Stimulated activated naive B cell treated with anti-CD40 and anti-IgM and Interleukin-4, amounts not matched to agents 10 μg/mL and 1 μg/mL and 100 μg/mL, for 72 hours (primary cell): Measurements from ENCODE around the gene RAB11FIP3.
"Not testable (repeated sequence)": the region's sequence is repeated elsewhere in the genome, so short reads cannot be mapped to it uniquely, and the experiment has no call there.

Source experiments
- ATAC-seq, 2 donors: fragments of 150-1000 bp; cut with Tn5 transposase; replicated peaks; 2 replicates each; pipeline ENCODE4 v1.10.0; 2021; ENCODE audit warnings: moderate library complexity in 1 of 2
- DNase-seq: peaks from one replicate; pipeline ENCODE4 v3.0.0; 2021
- H3K27ac Mint-ChIP-seq: one replicate; pipeline ENCODE4 v1.8.0; 2022; ENCODE audit warnings: mild to moderate bottlenecking, mixed read lengths
- H3K27me3 Mint-ChIP-seq, 2 donors: one replicate each; pipeline ENCODE4 v1.8.0; 2022; ENCODE audit warnings: mixed read lengths in 2 of 2
- H3K36me3 Mint-ChIP-seq, 2 donors: one replicate each; pipeline ENCODE4 v1.8.0; 2022; ENCODE audit warnings: mixed read lengths in 2 of 2, mild to moderate bottlenecking in 1 of 2
- H3K4me1 Mint-ChIP-seq, 2 donors: one replicate each; pipeline ENCODE4 v1.8.0; 2022; ENCODE audit warnings: mixed read lengths in 2 of 2, mild to moderate bottlenecking in 1 of 2
- H3K4me3 Mint-ChIP-seq, 2 donors: one replicate each; pipeline ENCODE4 v1.8.0; 2022; ENCODE audit warnings: mild to moderate bottlenecking in 2 of 2, mixed read lengths in 2 of 2, moderate library complexity in 1 of 2
- H3K9me3 Mint-ChIP-seq, 2 donors: one replicate each; pipeline ENCODE4 v1.8.0; 2022; ENCODE audit warnings: mixed read lengths in 2 of 2, mild to moderate bottlenecking in 1 of 2

Gene RAB11FIP3, protein sequence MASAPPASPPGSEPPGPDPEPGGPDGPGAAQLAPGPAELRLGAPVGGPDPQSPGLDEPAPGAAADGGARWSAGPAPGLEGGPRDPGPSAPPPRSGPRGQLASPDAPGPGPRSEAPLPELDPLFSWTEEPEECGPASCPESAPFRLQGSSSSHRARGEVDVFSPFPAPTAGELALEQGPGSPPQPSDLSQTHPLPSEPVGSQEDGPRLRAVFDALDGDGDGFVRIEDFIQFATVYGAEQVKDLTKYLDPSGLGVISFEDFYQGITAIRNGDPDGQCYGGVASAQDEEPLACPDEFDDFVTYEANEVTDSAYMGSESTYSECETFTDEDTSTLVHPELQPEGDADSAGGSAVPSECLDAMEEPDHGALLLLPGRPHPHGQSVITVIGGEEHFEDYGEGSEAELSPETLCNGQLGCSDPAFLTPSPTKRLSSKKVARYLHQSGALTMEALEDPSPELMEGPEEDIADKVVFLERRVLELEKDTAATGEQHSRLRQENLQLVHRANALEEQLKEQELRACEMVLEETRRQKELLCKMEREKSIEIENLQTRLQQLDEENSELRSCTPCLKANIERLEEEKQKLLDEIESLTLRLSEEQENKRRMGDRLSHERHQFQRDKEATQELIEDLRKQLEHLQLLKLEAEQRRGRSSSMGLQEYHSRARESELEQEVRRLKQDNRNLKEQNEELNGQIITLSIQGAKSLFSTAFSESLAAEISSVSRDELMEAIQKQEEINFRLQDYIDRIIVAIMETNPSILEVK

DNA sequence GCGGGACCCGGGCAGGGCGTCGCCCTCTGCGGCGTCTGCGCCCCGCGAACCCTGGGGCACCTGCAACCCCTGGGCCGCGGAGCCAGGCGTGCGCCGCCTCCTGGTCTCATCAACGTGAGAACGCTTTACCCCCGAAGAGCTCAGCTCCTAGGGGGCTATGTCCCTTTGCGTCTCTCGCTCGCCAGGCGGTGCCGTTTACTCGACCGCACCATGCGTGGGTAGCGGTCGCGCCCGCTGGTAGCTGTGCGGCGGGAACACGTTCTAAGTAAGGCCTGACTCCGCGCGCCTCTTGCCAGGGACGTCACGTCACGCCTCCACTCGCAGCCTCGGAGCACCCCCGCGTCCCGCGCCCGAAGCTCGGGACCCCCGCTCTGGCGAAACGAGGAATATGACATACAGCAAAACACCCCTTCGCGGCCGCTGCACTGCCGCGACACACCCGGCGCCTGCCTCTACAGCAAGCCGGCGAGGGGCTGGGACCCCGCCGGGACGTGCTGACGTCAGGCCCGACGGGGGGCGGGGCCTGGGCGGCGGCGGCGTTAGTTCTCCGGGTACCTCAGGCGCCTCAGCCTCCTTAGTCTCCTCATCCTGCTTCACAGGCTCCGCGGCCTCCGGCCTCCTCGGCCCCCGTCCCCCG lies at the start of gene RAB11FIP3:
Gene RAB11FIP3 (plus strand): TSS at position 568 of the 637 bp plus-strand sequence. CDS start 358 bp downstream, outside the sequence.
- peak; percentile 81 for DNase-seq
- H3K36me3 Mint-ChIP-seq: peaks cover 10 to 19% of the 10 kb centered on the region in 2 donors
- ATAC-seq: peak; percentile 91 to 94
- peaks cover 6 to 13% of the 10 kb centered on the region in 2 donors for H3K27me3 Mint-ChIP-seq
- H3K27ac Mint-ChIP-seq: peak within 1 kb of the TSS; percentile 93
- H3K9me3 Mint-ChIP-seq: no peaks in the 10 kb centered on the region
- H3K4me3 Mint-ChIP-seq: peak within 1 kb of the TSS; percentile 91 to 92
- H3K4me1 Mint-ChIP-seq: peaks cover 23 to 40% of the 10 kb centered on the region in 2 donors

DNA sequence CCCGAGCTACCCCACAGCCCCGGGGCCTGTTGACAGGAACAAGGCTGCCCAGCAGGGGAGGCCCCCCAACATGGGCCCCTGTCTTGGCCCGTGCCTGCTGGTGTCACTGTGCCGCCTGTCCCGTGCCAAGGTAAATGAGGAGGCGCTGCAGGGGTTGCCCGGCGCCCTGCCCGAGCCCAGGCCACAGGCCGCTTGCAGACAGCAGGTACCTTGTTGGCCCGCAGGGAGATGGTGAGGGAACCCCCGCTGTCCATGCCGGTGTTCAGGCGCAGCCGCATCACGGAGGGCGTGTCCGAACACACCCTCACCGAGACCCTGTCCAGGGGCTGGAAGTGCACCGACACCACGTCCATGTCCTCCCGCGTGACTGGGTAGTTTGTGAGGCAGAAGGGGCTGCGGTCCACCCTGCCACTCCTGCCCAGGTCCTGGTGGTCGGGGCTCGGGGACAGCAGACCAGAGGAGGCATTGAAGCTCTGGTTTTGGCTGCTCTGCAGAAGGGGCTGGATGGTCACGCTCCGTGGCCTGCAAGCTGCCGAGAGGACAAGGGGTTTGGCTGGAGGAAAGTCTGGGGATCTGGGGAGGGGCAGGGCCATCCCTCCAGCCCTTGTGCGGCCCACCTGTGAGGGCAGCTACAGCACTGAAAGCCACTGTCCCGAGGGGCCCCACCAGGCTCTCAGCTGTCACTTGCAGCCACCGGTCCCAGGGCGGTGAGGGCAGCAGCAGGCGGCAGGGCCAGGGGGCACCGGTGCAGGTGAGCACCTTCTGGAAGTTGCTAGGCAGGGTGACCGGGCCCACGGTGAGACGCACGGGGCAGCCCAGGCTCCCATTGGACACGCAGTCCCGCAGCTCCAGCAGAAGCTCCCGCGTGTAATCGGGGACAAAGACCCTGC lies 49.3 kb upstream of the RAB11FIP3 start:
- H3K9me3 Mint-ChIP-seq: no peaks in the 10 kb centered on the region
- DNase-seq (no peak), ATAC-seq (no peak)
- peaks cover 6 to 24% of the 10 kb centered on the region in 2 donors for H3K4me1 Mint-ChIP-seq
- H3K27me3 Mint-ChIP-seq: no peaks in the 10 kb centered on the region
- no peak overlapping the region for H3K27ac Mint-ChIP-seq
- no peak overlapping the region for H3K4me3 Mint-ChIP-seq
- peaks cover 11 to 19% of the 10 kb centered on the region in 2 donors for H3K36me3 Mint-ChIP-seq

DNA sequence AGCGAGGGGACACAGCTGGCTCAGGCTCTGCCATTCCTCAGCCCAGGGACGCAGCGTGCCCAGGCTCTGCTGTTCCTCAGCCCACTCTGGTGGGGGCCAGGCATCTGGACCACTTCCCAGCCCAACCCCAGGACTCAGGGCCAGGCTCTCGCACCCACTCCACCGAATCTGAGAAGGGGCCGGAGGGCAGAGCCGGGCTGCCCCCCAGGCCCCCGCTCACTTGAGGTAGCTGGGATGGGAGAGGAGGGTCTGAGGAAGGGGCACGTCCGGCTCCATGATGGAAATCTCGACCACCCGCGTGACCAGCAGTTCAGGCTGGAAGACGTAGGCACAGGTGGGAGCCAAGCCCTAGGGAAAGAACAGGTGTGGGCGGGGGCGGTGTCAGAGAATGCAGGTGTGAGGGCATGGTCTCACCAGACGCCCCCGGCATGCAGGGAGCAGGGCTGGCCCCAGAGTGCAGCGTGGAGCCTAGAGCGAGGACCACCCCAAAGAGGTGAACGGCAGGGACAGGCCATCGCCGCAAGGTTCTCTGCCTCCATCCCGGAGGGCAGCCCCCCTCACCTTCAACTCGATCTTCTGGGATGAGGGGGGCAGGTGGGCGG lies 48.5 kb upstream of the RAB11FIP3 start:
- no peaks in the 10 kb centered on the region for H3K9me3 Mint-ChIP-seq
- no peaks in the 10 kb centered on the region for H3K27me3 Mint-ChIP-seq
- no peak overlapping the region for H3K4me3 Mint-ChIP-seq
- DNase-seq: no peak
- no peak overlapping the region for H3K27ac Mint-ChIP-seq
- peaks cover 11 to 15% of the 10 kb centered on the region in 2 donors for H3K36me3 Mint-ChIP-seq
- ATAC-seq: no peak
- H3K4me1 Mint-ChIP-seq: peaks cover 4 to 21% of the 10 kb centered on the region in 2 donors

DNA sequence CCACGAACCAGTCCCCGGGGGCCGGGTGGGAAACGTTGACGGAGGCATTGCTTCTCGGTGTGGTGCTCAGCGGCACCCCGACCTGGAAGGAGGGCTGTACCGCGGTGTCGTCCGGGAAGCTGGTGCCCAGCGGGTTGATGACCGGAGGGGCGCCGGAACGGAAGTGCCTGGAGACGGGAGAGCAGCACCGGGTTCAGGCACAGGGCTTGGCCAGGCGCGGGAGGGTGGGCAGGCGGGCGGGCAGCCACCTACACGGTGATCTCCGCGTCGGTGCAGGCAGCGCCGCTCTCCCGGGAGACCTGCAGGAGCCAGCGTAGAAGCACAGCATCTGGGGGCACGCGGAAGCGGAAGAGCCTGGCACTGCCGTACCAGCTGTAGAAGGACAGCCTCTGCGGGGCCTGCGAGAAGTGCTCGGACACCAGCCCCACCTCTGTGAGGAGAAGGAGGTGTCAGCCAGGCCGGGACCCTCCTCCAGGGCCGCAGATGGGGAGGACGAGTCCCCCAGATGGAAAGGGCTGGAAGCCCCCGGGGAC lies 48.0 kb upstream of the RAB11FIP3 start:
- ATAC-seq: no peak
- Mint-ChIP-seq H3K36me3 (peaks cover 9 to 13% of the 10 kb centered on the region in 2 donors), H3K4me1 (peaks cover 4 to 20% of the 10 kb centered on the region in 2 donors), H3K4me3 (no peak overlapping the region), H3K9me3 (no peaks in the 10 kb centered on the region), H3K27me3 (no peaks in the 10 kb centered on the region), H3K27ac (no peak overlapping the region)
- no peak for DNase-seq

DNA sequence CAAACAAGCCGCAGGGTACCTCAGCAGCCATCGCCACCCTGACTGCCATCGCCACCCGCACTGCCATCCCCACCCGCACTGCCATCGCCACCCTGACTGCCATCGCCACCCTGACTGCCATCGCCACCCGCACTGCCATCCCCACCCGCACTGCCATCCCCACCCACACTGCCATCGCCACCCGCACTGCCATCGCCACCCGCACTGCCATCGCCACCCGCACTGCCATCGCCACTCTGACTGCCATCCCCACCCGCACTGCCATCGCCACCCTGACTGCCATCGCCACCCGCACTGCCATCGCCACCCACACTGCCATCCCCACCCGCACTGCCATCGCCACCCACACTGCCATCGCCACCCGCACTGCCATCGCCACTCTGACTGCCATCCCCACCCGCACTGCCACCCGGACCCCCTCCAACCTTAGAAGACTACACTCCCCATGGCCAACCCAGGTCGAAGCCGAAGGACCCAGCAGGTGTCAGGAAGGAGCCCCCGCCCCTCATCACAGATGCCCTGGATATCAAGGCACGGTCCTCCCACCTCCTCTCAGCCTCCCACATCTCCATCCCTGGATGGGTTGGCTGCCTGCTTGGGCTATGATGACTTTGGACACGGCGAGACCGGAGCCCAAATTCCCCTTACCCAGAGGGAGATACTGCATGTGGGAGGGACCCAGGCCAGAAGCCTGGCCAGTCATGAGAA lies 47.2 kb upstream of the RAB11FIP3 start:
- not testable (repeated sequence) for ATAC-seq, H3K9me3 Mint-ChIP-seq, DNase-seq, H3K27me3 Mint-ChIP-seq, H3K27ac Mint-ChIP-seq, H3K4me3 Mint-ChIP-seq
- peaks cover 6 to 13% of the 10 kb centered on the region in 2 donors for H3K36me3 Mint-ChIP-seq
- peaks cover 6 to 28% of the 10 kb centered on the region in 2 donors for H3K4me1 Mint-ChIP-seq

DNA sequence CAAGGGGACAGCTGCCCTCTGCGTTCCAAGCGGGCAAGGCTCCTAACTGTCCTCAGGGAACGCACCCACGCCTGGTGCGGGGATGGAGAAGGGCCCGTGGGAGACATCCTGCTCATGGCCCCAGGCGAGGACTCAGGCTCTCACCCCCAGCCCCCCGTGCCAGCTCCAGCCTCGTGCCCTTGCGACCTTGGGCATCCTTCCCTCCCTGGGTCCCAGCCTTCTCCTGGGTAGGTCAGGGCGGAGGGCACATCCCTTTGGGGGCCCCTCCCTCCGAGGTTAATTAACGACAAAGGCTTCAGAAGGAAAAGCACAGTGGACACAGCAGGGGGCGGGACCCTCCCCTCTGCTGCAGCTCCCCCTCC lies 46.6 kb upstream of the RAB11FIP3 start:
- Mint-ChIP-seq H3K27ac (no peak overlapping the region), H3K27me3 (no peaks in the 10 kb centered on the region), H3K36me3 (peaks cover 5 to 8% of the 10 kb centered on the region in 2 donors), H3K4me1 (peaks cover 10 to 33% of the 10 kb centered on the region in 2 donors), H3K4me3 (no peak overlapping the region), H3K9me3 (no peaks in the 10 kb centered on the region)
- ATAC-seq: no peak
- DNase-seq: no peak

DNA sequence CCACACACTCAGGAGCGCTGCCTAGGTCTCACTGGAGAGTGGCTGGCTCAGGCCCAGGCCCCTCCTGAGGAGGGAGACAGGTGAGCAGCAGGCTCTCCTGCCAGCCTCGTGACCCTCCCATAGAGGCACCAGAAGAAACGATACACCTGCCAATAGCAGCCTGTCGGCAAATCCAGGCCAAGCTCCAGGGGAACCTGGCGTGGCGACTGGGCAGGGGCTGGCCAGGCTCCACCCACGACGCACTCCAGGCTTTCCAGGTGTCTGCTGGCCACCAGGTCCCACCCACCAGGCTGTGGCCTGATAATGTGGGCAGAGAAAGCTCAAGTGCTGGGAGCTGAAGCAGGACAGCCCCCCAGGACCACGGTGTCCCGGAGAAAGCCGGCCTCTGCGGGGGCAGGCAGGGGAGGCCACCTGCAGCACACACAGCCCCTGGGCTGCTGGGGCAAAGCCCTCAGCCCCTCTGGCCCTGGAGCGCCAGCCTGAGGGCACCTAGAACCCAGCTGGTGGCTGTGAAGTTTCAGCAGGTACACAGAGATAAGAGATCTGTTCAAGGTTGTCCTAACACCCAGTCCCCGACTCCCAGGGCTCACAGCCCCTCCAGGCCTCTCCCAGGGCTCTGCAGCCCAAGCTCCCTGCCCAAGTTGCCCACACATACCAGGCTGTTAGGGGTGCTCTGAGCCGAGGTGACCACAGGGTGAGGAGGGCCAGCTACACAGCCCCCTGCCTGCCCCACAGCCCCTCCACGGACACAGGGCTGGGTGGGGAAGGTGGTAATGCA lies 46.1 kb upstream of the RAB11FIP3 start:
- Mint-ChIP-seq H3K27me3 (no peaks in the 10 kb centered on the region), H3K27ac (no peak overlapping the region)

DNA sequence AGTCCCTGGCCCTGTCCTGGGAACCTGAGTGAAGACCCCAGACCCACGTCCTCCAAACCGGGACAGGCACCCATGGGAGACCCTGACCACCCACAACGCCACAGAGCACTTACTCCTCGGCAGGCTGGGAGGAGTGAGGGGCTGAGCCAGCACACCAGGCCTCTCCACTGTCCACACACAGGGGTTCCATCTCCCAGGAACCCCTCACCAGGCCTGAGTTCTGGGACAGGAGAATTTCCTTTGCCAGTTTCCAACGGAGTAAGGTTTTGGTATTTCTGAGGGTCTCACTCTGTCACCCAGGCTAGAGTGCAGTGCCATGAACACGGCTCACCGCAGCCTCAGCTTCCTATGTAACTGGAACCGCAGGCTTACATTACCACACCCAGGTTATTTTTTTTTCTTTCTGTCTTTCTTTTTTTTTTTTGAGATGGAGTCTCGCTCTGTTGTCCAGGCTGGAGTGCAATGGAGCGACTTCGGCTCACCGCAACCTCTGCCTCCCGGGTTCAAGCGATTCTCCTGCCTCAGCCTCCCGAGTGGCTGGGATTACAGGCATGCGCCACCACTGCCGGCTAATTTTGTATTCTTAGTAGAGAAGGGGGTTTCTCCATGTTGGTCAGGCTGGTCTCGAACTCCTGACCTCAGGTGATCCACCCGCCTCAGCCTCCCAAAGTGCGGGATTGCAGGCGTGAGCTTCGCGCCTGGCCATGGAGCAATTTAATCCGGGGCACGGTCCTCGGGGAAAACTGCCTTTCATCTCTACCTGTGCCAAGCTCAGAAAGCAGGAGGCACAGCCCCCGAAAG lies 45.3 kb upstream of the RAB11FIP3 start:
- ATAC-seq (no peak), DNase-seq (no peak)
- Mint-ChIP-seq H3K9me3 (no peaks in the 10 kb centered on the region), H3K27ac (peak overlapping the region; percentile 31), H3K27me3 (no peaks in the 10 kb centered on the region), H3K36me3 (peaks cover 5 to 6% of the 10 kb centered on the region in 2 donors), H3K4me1 (peaks cover 10 to 40% of the 10 kb centered on the region in 2 donors), H3K4me3 (peak overlapping the region; percentile 62 to 82)

More for the DNA sequence above, 46.1 kb upstream of the RAB11FIP3 start:
- peaks cover 5 to 6% of the 10 kb centered on the region in 2 donors for H3K36me3 Mint-ChIP-seq
- H3K4me1 Mint-ChIP-seq: peaks cover 10 to 39% of the 10 kb centered on the region in 2 donors
- no peak overlapping the region for H3K4me3 Mint-ChIP-seq
- no peaks in the 10 kb centered on the region for H3K9me3 Mint-ChIP-seq
- DNase-seq (no peak), ATAC-seq (no peak)

DNA sequence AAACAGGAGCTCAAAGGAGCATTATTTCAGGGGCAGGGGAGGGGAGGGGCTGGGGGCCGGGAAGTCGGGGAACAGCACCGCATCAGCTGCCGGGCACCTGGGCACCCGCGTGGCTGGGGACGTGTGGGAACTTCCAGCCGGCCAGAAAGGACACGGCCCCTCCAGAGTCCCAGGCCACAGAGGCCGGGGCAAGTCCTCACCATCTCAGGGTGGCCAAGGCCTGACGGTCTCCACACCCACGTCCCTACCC lies 44.8 kb upstream of the RAB11FIP3 start:
- DNase-seq (no peak), ATAC-seq (no peak)
- no peaks in the 10 kb centered on the region for H3K9me3 Mint-ChIP-seq
- H3K36me3 Mint-ChIP-seq: peaks cover 5 to 6% of the 10 kb centered on the region in 2 donors
- H3K27ac Mint-ChIP-seq: no peak overlapping the region
- no peaks in the 10 kb centered on the region for H3K27me3 Mint-ChIP-seq
- H3K4me3 Mint-ChIP-seq: peak overlapping the region; percentile 82 to 83
- peaks cover 10 to 40% of the 10 kb centered on the region in 2 donors for H3K4me1 Mint-ChIP-seq

DNA sequence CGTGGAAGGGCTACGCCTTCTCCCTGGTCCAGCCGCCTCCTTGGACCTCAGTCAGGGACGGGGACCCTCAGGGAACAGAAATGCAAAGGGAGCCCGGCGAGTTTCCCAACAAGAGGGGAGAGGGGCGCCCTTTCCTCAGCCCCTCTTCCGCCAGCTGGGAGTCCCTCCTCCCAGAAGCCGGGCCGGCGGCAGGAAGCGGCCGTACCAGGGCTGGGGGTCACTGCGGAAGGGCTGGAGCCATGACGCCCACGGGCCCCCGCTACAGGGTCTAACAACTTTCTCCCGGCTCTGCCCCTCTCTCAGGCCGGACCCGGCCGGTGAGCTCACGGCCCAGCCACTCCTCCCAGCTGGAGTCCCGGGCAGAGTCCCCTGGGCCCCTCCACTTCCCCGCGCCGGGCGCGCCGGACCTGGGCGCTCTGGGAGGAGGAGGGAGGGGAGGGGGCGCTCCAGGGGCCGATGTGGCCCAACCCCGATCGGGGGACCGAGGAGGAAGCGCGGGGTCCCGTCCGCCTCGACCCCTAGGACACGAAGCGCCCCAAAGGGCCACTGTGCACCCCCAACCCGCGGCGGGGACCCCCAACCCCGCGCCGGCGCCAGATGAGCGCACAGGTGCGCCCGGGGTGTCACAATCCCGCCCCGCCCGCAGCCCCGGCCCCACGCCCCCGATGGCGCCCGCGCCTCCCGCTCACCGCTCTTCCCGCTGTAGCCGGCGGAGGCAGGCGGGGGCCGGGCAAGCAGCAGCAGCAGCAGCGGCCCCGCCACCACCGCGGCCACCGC lies 44.2 kb upstream of the RAB11FIP3 start:
- Mint-ChIP-seq H3K9me3 (no peaks in the 10 kb centered on the region), H3K4me3 (peak overlapping the region; percentile 82 to 83), H3K4me1 (peaks cover 11 to 45% of the 10 kb centered on the region in 2 donors), H3K27me3 (no peaks in the 10 kb centered on the region), H3K27ac (no peak overlapping the region), H3K36me3 (peaks cover 2% of the 10 kb centered on the region in 2 donors)
- DNase-seq (no peak), ATAC-seq (peak; percentile 16 to 36)
